ENCODE data around the gene CYP2A7.
"Not testable (repeated sequence)": the region's sequence is repeated elsewhere in the genome, so short reads cannot be mapped to it uniquely, and the experiment has no call there.

DNA sequence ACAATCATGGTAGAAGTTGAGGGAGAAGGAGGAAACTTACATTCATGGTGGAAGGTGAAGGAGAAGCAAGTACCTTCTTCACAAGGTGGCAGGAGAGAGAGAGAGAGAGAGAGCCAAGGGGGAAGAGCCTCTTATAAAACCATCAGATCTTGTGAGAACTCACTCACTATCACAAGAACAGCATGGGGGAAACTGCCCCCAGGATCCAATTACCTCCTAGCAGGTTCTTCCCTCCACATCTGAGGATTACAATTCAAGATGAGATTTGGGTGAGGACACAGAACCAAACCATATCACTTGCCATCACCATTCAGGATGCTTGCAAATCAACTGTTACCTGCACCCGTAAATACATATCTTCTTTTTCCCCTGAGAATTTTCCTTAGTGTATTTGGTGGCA lies 44.2 kb upstream of the CYP2A7 start:
- TF ChIP-seq, protein P1, sequence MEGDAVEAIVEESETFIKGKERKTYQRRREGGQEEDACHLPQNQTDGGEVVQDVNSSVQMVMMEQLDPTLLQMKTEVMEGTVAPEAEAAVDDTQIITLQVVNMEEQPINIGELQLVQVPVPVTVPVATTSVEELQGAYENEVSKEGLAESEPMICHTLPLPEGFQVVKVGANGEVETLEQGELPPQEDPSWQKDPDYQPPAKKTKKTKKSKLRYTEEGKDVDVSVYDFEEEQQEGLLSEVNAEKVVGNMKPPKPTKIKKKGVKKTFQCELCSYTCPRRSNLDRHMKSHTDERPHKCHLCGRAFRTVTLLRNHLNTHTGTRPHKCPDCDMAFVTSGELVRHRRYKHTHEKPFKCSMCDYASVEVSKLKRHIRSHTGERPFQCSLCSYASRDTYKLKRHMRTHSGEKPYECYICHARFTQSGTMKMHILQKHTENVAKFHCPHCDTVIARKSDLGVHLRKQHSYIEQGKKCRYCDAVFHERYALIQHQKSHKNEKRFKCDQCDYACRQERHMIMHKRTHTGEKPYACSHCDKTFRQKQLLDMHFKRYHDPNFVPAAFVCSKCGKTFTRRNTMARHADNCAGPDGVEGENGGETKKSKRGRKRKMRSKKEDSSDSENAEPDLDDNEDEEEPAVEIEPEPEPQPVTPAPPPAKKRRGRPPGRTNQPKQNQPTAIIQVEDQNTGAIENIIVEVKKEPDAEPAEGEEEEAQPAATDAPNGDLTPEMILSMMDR (tag by site-specific recombination; IDR thresholded peaks at IDR 0.05): not testable (repeated sequence)
- TF ChIP-seq, protein P2, sequence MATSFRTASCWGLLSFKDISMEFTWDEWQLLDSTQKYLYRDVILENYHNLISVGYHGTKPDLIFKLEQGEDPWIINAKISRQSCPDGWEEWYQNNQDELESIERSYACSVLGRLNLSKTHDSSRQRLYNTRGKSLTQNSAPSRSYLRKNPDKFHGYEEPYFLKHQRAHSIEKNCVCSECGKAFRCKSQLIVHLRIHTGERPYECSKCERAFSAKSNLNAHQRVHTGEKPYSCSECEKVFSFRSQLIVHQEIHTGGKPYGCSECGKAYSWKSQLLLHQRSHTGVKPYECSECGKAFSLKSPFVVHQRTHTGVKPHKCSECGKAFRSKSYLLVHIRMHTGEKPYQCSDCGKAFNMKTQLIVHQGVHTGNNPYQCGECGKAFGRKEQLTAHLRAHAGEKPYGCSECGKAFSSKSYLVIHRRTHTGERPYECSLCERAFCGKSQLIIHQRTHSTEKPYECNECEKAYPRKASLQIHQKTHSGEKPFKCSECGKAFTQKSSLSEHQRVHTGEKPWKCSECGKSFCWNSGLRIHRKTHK (tag by site-specific recombination; IDR thresholded peaks at IDR 0.05): not testable (repeated sequence)
- TF ChIP-seq, protein P3, sequence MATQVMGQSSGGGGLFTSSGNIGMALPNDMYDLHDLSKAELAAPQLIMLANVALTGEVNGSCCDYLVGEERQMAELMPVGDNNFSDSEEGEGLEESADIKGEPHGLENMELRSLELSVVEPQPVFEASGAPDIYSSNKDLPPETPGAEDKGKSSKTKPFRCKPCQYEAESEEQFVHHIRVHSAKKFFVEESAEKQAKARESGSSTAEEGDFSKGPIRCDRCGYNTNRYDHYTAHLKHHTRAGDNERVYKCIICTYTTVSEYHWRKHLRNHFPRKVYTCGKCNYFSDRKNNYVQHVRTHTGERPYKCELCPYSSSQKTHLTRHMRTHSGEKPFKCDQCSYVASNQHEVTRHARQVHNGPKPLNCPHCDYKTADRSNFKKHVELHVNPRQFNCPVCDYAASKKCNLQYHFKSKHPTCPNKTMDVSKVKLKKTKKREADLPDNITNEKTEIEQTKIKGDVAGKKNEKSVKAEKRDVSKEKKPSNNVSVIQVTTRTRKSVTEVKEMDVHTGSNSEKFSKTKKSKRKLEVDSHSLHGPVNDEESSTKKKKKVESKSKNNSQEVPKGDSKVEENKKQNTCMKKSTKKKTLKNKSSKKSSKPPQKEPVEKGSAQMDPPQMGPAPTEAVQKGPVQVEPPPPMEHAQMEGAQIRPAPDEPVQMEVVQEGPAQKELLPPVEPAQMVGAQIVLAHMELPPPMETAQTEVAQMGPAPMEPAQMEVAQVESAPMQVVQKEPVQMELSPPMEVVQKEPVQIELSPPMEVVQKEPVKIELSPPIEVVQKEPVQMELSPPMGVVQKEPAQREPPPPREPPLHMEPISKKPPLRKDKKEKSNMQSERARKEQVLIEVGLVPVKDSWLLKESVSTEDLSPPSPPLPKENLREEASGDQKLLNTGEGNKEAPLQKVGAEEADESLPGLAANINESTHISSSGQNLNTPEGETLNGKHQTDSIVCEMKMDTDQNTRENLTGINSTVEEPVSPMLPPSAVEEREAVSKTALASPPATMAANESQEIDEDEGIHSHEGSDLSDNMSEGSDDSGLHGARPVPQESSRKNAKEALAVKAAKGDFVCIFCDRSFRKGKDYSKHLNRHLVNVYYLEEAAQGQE (tag by site-specific recombination; IDR thresholded peaks at IDR 0.05): not testable (repeated sequence)
- TF ChIP-seq, protein P4, sequence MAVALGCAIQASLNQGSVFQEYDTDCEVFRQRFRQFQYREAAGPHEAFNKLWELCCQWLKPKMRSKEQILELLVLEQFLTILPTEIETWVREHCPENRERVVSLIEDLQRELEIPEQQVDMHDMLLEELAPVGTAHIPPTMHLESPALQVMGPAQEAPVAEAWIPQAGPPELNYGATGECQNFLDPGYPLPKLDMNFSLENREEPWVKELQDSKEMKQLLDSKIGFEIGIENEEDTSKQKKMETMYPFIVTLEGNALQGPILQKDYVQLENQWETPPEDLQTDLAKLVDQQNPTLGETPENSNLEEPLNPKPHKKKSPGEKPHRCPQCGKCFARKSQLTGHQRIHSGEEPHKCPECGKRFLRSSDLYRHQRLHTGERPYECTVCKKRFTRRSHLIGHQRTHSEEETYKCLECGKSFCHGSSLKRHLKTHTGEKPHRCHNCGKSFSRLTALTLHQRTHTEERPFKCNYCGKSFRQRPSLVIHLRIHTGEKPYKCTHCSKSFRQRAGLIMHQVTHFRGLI (tag by site-specific recombination; IDR thresholded peaks at IDR 0.05): not testable (repeated sequence)
- TF ChIP-seq ZNF404 (tag by site-specific recombination; IDR thresholded peaks at IDR 0.05): not testable (repeated sequence)
- TF ChIP-seq, protein P5, sequence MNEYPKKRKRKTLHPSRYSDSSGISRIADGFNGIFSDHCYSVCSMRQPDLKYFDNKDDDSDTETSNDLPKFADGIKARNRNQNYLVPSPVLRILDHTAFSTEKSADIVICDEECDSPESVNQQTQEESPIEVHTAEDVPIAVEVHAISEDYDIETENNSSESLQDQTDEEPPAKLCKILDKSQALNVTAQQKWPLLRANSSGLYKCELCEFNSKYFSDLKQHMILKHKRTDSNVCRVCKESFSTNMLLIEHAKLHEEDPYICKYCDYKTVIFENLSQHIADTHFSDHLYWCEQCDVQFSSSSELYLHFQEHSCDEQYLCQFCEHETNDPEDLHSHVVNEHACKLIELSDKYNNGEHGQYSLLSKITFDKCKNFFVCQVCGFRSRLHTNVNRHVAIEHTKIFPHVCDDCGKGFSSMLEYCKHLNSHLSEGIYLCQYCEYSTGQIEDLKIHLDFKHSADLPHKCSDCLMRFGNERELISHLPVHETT (tag by site-specific recombination; IDR thresholded peaks at IDR 0.05): not testable (repeated sequence)
